ENCODE measurements around the gene CHAF1A. TPM values are rescaled to one million over a fixed set of nuclear protein-coding genes. Genes with fewer than 3 reads are reported as not detected.

The CHAF1A gene
- total RNA-seq, 1 experiment from 2014 or later = 16.7 TPM

GRCh38 chr19:4359627-4360000, 42.8 kb upstream of the CHAF1A start:
- POLR2A ChIA-PET = interaction anchor here (0.9 kb wide), 1 partner anchor 9 kb away, joined by 5 read pairs; no protein-coding TSS in a partner anchor
- H3K27me3 Mint-ChIP-seq (ENCODE audit: insufficient read depth, unreplicated experiment) = no peaks in the 10 kb centered on the region
- H3K27ac Mint-ChIP-seq (ENCODE audit: low read depth, unreplicated experiment) = no peak overlapping the region
- no peak for TF ChIP-seq CTCF (IDR thresholded peaks at IDR 0.05; ENCODE audit: unreplicated experiment)
- peaks cover 56% of the 10 kb centered on the region for H3K36me3 Mint-ChIP-seq (ENCODE audit: insufficient read depth, unreplicated experiment)
- CTCF ChIA-PET = interaction anchor here (0.5 to 1.2 kb wide), 2 partner anchors 39 to 41 kb away, joined by 3 to 6 read pairs; no protein-coding TSS in a partner anchor
- no peak for DNase-seq (ENCODE audit: unreplicated experiment)
- no TSS peak for BruUV-seq (replicated peaks)
- no peak overlapping the region for H3K4me3 Mint-ChIP-seq (ENCODE audit: unreplicated experiment)
- no peaks in the 10 kb centered on the region for H3K4me1 Mint-ChIP-seq (ENCODE audit: insufficient read depth, unreplicated experiment)
- no peaks in the 10 kb centered on the region for H3K9me3 Mint-ChIP-seq (ENCODE audit: unreplicated experiment)
- intact Hi-C loops (cut with micrococcal nuclease) = no loop called here

- POLR2A ChIA-PET = interaction anchor here (0.5 to 1.3 kb wide), 4 partner anchors 8 to 108 kb away, joined by 3 to 5 read pairs (median 4); no protein-coding TSS in a partner anchor
- CTCF ChIA-PET = no interaction called here
- TF ChIP-seq CTCF (IDR thresholded peaks at IDR 0.05; ENCODE audit: unreplicated experiment) = no peak
- BruUV-seq (replicated peaks) = no TSS peak
- peak overlapping the region; percentile 29 for H3K27ac Mint-ChIP-seq (ENCODE audit: low read depth, unreplicated experiment)
- H3K27me3 Mint-ChIP-seq (ENCODE audit: insufficient read depth, unreplicated experiment) = no peaks in the 10 kb centered on the region
- no peak for DNase-seq (ENCODE audit: unreplicated experiment)
- H3K4me3 Mint-ChIP-seq (ENCODE audit: unreplicated experiment) = no peak overlapping the region
- intact Hi-C loops (cut with micrococcal nuclease) = no loop called here
- no peaks in the 10 kb centered on the region for H3K4me1 Mint-ChIP-seq (ENCODE audit: insufficient read depth, unreplicated experiment)
- peaks cover 61% of the 10 kb centered on the region for H3K36me3 Mint-ChIP-seq (ENCODE audit: insufficient read depth, unreplicated experiment)
- H3K9me3 Mint-ChIP-seq (ENCODE audit: unreplicated experiment) = no peaks in the 10 kb centered on the region
Measured at GRCh38 chr19:4360081-4360569, 42.3 kb upstream of the CHAF1A start.

- TSS peak; percentile 63 for BruUV-seq (replicated peaks)
Measured at GRCh38 chr19:4360641-4361151, 41.7 kb upstream of the CHAF1A start.

More at GRCh38 chr19:4360641-4361151, 41.7 kb upstream of the CHAF1A start:
- TF ChIP-seq CTCF (IDR thresholded peaks at IDR 0.05; ENCODE audit: unreplicated experiment) = no peak
- ChIA-PET POLR2A (interaction anchor here (0.5 to 1.6 kb wide), 4 partner anchors 13 to 109 kb away, joined by 3 to 7 read pairs (median 4); partner anchors contain the start of gene MPND), CTCF (no interaction called here)
- Mint-ChIP-seq H3K4me1 (ENCODE audit: insufficient read depth, unreplicated experiment) (no peaks in the 10 kb centered on the region), H3K36me3 (ENCODE audit: insufficient read depth, unreplicated experiment) (peaks cover 65% of the 10 kb centered on the region), H3K9me3 (ENCODE audit: unreplicated experiment) (no peaks in the 10 kb centered on the region), H3K4me3 (ENCODE audit: unreplicated experiment) (no peak overlapping the region), H3K27me3 (ENCODE audit: insufficient read depth, unreplicated experiment) (no peaks in the 10 kb centered on the region), H3K27ac (ENCODE audit: low read depth, unreplicated experiment) (peak overlapping the region; percentile 29)
- intact Hi-C loops (cut with micrococcal nuclease) = no loop called here
- no peak for DNase-seq (ENCODE audit: unreplicated experiment)
